Brain pericyte (primary cell): ENCODE measurements around the gene OBP2B.

Experiments used
- DNase-seq: peaks from one replicate; pipeline ENCODE4 v3.0.0-alpha.2; 2012; ENCODE audit warnings: low read depth, low spot score

Gene OBP2B

DNA sequence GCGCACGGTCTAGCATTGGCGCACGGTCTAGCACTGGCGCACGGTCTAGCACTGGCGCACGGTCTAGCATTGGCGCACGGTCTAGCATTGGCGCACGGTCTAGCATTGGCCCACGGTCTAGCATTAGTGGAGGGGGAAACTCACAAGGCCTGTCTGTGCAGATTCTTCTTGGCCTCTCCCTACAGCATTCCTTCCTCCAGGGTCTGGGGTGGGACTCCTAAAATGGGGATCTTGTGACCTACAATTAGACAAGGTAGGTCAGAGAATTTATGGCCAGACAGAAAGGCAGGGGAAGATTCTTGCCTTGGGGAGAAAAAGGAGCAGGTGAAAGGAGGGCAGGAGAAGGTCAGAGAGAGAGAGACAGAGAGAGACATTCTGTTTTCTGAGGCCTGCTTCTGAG, 39.9 kb downstream of the OBP2B start:
- DNase-seq, result no peak

DNA sequence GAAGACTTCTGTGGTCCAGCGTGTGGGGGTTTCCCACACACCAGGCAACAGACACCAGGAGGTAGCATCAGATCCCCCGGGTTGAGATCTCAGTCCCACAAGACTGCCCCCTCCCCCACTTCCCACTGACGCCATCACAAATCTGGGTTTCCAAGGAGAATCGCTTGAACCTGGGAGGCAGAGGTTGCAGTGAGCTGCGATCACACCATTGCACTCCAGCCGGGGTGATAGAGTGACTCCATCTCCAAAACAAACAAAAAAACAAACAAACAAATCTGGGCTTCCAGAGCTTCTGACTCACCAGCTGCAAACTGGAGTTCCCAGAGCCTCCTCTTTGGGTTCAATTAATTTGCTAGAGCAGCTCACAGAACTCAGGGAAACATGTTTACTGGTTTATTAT, 40.6 kb downstream of the OBP2B start:
- no peak for DNase-seq

DNA sequence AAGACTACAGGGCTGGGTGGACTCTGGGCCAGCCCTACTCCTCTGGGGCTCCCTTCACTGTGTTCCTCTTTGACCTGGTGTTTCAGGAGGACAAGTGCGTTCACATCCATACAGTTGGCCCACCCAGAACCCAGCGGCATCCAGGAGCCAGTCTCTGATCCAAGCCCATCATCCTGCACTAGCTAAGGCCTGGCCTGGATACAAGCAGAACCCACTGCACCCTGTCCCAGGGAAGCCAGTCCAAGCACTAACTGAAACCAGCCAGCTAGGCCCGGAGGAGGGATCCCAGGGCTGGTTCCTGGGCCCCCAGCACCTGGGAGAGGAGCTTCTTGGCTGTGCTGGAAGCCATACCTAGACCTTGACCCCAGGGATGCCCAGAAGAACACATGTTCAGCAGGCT, 41.3 kb downstream of the OBP2B start:
- DNase-seq, result no peak

DNA sequence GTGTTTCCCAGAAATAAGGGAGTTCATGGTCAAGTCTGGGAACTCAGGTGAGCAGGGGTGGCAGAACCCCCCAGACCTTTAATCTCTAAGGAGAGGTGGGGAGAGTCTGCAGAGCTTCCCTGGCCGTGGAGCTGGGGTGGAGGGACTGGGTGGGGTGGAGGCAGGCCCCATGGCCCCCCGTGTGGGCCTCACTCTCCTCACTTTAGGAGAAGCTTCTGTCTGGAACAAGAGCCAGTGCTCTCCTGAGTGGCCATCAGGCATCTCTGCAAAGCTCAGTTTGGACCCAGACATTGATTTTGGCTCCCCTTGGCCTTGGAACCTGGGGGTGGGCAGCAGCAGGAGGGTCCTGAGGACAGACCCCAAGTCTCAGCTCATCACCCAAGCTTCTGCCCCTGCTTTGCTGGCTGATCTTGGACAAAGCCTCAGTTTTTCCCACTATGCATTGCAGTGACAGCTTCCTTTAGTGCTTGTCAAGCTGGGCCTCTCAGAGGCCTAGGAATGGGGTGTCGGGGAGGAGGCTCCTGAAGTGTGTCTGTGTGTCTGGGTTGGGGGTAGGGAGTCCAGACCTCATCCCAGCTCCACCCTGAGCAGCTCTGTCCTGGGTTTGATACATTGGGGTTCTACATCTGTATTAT, 41.8 kb downstream of the OBP2B start:
- no peak for DNase-seq

DNA sequence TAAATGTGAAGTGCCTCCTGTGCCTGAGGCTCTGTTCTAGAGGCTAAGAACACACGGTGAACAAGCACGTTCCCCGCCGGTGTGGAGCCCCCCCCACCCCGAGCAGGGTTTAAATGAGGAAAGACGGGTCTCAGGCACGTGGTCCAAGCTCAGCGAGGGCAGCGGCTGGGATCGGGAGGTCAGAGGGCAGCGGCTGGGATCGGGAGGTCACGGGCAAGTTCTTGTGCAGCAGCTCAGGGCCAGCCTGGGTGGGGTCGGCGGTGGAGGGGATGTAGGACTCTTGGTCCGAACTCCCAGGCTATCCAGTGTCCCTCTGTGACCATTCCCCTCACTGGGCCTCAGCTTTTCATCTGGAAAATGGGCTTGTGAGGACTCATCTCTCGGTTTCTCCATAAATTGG, 42.7 kb downstream of the OBP2B start:
- DNase-seq, result no peak

DNA sequence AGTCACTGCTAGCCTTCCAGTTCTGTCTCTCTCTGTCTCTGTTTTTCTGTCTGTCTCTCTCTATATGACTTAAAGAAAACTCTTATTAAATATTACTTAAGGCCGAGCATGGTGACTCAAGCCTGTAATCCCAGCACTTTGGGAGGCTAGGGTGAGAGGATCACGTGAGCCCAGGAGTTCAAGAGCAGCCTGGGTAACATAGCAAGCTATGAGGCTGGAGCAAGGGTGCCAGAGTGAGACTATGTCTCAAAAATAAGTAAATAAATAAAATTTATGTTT, 43.7 kb downstream of the OBP2B start:
- no peak for DNase-seq

DNA sequence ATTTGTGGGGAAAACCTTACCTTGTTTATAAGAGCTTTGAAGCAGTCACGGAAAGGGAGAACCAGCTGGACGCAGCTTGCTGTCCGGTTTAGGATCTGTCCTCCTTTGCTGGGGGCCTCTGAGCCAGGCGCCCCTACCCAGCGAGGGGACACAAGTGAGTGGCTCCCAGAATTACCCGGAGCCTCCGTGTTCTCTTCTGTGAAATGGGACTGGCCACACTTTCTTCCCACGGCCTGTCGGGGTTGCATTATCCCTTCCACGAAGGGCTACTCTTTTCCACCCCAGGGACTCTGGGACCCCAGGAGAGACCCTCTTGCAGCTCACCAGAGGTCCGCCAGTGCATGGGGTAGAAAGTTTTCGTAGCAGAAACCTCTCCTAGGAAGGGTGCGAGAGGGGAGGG, 44.9 kb downstream of the OBP2B start:
- DNase-seq, result no peak

DNA sequence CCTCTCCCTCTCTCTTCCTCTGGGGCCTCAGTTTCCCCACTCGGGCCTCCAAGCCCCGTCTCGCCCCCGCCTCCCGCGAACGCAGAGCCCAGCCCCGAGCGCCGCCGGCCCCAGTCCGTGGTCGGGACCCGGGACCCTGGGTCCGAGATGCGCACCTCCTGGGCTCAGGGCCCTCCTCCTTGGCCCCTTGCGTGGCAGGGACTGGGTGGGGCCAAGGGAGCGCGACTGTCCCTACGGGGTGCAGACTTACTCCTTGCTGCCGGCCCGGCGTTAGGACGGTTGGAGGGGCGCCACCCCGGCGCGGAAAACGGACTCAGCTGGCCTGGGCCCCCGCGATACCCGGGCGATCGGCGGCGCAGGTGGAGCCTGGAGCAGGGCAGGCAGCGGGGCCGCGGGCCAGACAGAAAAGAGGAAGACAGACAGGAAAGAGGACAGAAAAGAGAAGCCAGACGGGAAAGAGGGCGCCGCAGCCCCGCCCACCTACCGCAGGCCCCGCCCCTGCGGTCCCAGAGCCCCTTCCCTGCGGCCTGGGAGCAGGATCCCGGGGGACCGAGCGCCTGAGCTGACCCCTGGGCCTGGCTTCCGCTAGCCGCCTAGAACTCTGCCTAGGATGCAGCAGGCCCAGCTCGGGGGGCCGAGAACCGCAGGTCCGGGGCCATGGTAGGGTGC, 45.4 kb downstream of the OBP2B start, which contains the start of gene GBGT1:
GBGT1 (minus strand) TSS at position 411 of the 669 bp plus-strand sequence. CDS start 1,502 bp downstream, outside the sequence.
- no peak for DNase-seq

DNA sequence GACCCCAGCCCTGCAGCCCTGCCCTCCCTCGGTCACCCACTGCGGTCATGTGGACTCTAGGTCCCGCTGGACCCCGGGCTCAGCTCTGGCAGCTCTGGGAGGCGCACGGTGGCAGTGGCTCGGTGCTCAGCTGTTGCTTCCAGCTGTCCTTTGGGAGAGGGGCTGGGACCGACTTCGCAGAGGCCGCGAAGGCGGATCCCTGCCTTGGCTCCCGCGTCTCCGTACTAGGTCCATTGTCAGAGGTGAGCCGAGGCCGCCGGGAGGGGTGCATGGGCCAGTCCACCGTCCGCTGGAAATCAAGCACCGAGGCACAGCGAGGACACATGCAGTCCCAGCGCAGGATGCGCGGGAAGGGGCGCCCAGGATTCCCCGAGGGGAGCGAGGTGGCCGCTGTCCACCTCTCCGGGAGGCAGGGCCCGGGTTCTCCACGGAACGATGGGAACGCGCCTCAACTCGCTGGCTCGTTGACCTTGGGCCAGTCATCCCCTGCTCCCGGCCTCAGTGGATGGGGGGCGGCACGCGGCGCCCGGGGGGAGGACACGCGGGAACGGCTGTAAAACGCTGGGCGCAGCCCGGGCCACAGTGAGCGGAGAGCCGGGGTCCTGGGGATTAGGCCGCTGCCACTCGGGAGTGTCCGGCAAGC, 46.1 kb downstream of the OBP2B start:
- no peak for DNase-seq

DNA sequence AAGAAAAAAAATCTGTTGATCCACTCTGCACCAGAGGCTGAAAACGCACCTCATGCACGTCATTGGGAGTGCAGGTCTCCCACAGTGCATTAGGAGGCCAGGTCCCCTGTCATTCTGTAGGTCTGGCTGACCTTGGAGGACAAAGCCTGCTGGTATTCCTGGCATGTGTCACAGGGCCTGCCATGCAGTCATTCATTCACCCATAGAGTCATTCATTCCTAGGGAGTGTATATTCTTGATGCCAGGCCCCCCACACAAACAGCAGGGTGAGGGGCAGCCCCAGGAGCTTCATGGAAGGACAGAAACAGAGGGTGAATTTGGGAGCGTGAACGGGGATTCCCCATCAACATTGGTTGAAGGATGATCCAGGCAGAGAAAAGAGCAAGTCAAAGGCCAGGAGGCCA, 47.5 kb downstream of the OBP2B start:
- DNase-seq, result no peak

DNA sequence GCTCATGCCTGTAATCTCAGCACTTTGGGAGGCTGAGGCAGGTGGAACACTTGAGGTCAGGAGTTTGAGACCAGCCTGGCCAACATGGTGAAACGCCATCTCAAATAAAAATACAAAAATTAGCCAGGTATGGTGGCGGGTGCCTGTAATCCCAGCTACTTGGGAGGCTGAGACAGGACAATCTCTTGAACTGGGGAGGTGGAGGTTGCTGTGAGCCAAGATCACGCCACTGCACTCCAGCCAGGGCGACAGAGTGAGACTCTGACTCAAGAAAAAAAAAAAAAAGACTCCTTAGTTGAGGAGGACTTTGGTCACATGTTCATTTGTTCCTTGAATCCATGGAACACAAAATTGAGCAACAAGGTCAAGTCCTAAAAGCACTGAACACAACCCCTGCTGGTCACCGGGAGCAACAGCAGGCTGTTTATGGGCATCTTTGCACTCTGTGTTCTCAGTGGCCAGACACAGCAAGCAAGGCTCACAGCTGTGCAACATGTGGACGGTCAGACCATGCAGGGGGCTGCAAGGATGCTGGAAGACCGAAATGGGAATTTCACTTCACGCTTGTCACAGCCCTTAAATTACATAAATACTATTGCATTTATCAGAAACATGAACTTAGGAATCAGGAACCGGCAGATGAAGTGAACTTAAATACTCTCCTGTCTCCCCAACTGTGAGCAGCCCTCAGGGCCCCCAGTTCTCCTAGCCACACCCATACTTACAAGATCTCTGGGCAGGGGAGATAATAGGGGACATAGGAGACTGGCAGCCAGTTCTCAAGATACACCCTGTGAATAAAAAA, 48.1 kb downstream of the OBP2B start:
- DNase-seq, result no peak

DNA sequence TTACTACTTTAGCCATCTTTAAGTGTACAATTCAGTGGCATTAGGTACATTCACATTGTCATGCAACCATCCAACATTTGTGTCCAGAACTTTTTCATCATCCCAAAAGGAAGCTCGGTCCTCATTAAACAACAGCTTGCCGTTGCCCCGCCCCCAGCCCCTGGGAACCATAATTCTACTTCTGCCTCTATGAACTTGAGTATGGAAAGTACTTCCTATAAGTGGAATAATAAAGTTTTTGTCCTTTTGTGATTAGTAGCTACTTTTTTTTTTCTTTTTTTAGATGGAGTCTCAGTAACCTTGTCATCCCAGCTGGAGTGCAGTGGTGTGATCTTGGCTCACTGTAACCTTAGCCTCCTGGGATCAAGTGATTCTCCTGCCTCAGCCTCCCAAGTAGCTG, 50.4 kb downstream of the OBP2B start:
- DNase-seq, result no peak
